Thymus (tissue), 14 donors: Measurements from ENCODE around the gene TIAM2. TPM values are rescaled to one million over a fixed set of nuclear protein-coding genes. Genes with fewer than 3 reads are reported as not detected.

ENCODE experiments used
- DNase-seq, 9 donors: peaks; one replicate each; pipeline ENCODE4 v3.0.0-alpha.2; 2013; ENCODE audit warnings: low spot score in 9 of 9, low read depth in 6 of 9, missing footprints in 1 of 9
- H3K27ac ChIP-seq, 2 donors: one replicate each; pipeline ENCODE4 v1.5.1; 2013; ENCODE audit warnings: control low read depth in 1 of 2, low read depth in 1 of 2, low read length in 1 of 2, mild to moderate bottlenecking in 1 of 2, moderate library complexity in 1 of 2
- H3K27me3 ChIP-seq, 2 donors: one replicate each; pipeline ENCODE4 v1.5.1; 2013; ENCODE audit warnings: low read length in 1 of 2; ENCODE audit not compliant: control insufficient read depth in 2 of 2, insufficient read depth in 1 of 2
- H3K36me3 ChIP-seq, 2 donors: one replicate each; pipeline ENCODE4 v1.5.1; 2013; ENCODE audit warnings: low read length in 1 of 2, mild to moderate bottlenecking in 1 of 2, moderate library complexity in 1 of 2; ENCODE audit not compliant: control insufficient read depth in 2 of 2, insufficient read depth in 2 of 2
- H3K4me1 ChIP-seq, 2 donors: one replicate each; pipeline ENCODE4 v1.5.1; 2013; ENCODE audit warnings: low read length in 2 of 2; ENCODE audit not compliant: control insufficient read depth in 2 of 2, insufficient read depth in 2 of 2
- H3K4me3 ChIP-seq, 2 donors: one replicate each; pipeline ENCODE4 v1.5.1; 2013; ENCODE audit warnings: low read length in 2 of 2, control low read depth in 1 of 2, mild to moderate bottlenecking in 1 of 2
- H3K9me3 ChIP-seq, 2 donors: one replicate each; pipeline ENCODE4 v1.5.1; 2013; ENCODE audit warnings: low read length in 1 of 2, mild to moderate bottlenecking in 1 of 2; ENCODE audit not compliant: control insufficient read depth in 2 of 2, insufficient read depth in 1 of 2
- WGBS: extraction: QIAGEN DNeasy Blood & Tissue Kit; methylation state at CpG from one replicate; pipeline ENCODE4 v1.1.7; 2013; 5-methylcytosine and 5-hydroxymethylcytosine counted together
- long read RNA-seq, 10 donors: transcript quantifications; one replicate each; lab custom pipeline, GENCODE V29; 2026
- polyA plus RNA-seq: library from polyadenylated mRNA; stranded (reverse); fragments of 200-250 nt; gene quantifications from one replicate; pipeline ENCODE4 v1.2.3, GENCODE V29; 2013
- total RNA-seq: library from RNA; stranded (reverse); fragments of 120-200 nt; gene quantifications from one replicate; pipeline ENCODE4 v1.2.4, GENCODE V29; 2013
- donor health status: healthy.

The TIAM2 gene
- total RNA-seq = 5.4 TPM
- polyA plus RNA-seq = 7.8 TPM
- long read RNA-seq, donor 1 = 0 reads
- long read RNA-seq, donor 2 = 0 reads
- long read RNA-seq, donor 3 = 0 reads
- long read RNA-seq, donor 4 = 0 reads
- long read RNA-seq, donor 5, partial matches to known transcripts = 0 of 2 reads
- long read RNA-seq, donor 5, other reads (novel, unspliced or antisense) = 0 of 2 reads
- long read RNA-seq, donor 6 = 0 reads
- long read RNA-seq, donor 7 = 0 reads
- long read RNA-seq, donor 8 = 0 reads
- long read RNA-seq, donor 9, partial matches to known transcripts = 0 of 8 reads
- long read RNA-seq, donor 9, other reads (novel, unspliced or antisense) = 8 of 8 reads
- long read RNA-seq, donor 10, partial matches to known transcripts = 0 of 8 reads
- long read RNA-seq, donor 10, other reads (novel, unspliced or antisense) = 8 of 8 reads

DNA sequence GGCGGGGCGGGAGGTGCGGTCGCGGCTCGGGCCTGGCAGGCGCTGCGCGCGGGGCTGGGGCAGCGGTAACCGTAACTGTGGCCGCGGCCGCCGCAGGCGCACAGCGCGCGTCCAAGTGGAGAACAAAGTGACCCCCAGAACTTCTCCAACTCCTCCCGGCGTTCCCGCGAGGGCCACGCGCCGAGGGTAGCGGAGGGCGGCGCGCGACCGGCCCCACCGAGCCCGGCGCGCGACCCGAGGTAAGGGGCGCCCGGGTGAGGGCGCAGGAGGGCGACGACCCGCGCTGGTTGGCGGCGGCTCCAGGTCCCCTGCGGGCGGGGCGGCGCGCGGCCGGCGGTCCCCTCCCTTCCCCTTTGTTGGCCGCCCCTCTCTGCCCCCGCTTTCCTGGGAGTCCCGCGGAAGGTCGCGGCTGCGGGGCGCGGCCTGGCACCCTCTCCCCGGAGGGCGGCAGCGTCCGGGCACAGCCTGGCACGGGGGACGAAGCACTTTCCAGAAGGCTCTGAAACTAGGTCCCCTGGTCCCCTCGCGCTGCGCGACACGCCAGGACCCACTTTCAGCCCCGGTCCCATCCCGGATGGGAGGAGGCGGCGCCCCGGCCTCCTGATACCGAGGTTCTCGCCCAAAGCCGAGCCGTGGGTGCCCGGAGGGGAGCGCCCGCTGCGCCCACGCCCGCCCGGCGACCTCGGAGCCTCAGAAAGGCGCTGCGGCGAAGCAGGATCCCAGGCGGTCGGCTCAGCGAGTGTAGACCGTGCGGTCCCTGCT is at the start of gene TIAM2:
Gene TIAM2, plus strand, starts transcription at position 62 of the 762 bp plus-strand sequence. CDS start 133,909 bp downstream, outside the sequence.
- whole genome bisulfite sequencing = 1% methylated on average over 102 of the region's 102 CpGs

GRCh38 chr6:154950979-154951344 is 44.2 kb upstream of the TIAM2 start:
- Histone ChIP-seq H3K4me1 (peaks cover 8 to 27% of the 10 kb centered on the region in 2 donors), H3K36me3 (no peaks in the 10 kb centered on the region), H3K27ac (peak overlapping the region in 1 of 2 donors; percentile 50), H3K27me3 (no peaks in the 10 kb centered on the region), H3K4me3 (no peak overlapping the region), H3K9me3 (peaks cover 0 to 18% of the 10 kb centered on the region in 2 donors)
- WGBS = 93% methylated on average over 7 of the region's 7 CpGs
- DNase-seq = no peak

More for the DNA sequence above, at the start of gene TIAM2:
- Histone ChIP-seq H3K27me3 (peaks cover 20 to 51% of the 10 kb centered on the region in 2 donors), H3K9me3 (peaks cover 0 to 4% of the 10 kb centered on the region in 2 donors), H3K4me3 (peak within 1 kb of the TSS; percentile 37 to 57), H3K4me1 (peaks cover 6% of the 10 kb centered on the region in 2 donors), H3K27ac (no peak within 1 kb of the TSS), H3K36me3 (no peaks in the 10 kb centered on the region)
- peak in 6 of 9 donors; percentile 3 to 37 (median 14) for DNase-seq

- WGBS = 14% methylated on average over 10 of the region's 10 CpGs
Measured at GRCh38 chr6:154951345-154952200, 43.5 kb upstream of the TIAM2 start.

GRCh38 chr6:154953644-154954043 is 41.5 kb upstream of the TIAM2 start:
- Histone ChIP-seq H3K36me3 (no peaks in the 10 kb centered on the region), H3K4me1 (peaks cover 8 to 27% of the 10 kb centered on the region in 2 donors), H3K9me3 (peaks cover 0 to 18% of the 10 kb centered on the region in 2 donors), H3K27ac (no peak overlapping the region), H3K4me3 (no peak overlapping the region), H3K27me3 (no peaks in the 10 kb centered on the region)
- DNase-seq = no peak
- WGBS = 95% methylated on average over 11 of the region's 11 CpGs

More at GRCh38 chr6:154951345-154952200, 43.5 kb upstream of the TIAM2 start:
- peak overlapping the region in 1 of 2 donors; percentile 55 for H3K27ac ChIP-seq
- peak in 7 of 9 donors; percentile 13 to 69 (median 40) for DNase-seq
- peaks cover 0 to 18% of the 10 kb centered on the region in 2 donors for H3K9me3 ChIP-seq
- no peaks in the 10 kb centered on the region for H3K27me3 ChIP-seq
- no peak overlapping the region for H3K4me3 ChIP-seq
- H3K36me3 ChIP-seq = no peaks in the 10 kb centered on the region
- peaks cover 8 to 27% of the 10 kb centered on the region in 2 donors for H3K4me1 ChIP-seq

DNA sequence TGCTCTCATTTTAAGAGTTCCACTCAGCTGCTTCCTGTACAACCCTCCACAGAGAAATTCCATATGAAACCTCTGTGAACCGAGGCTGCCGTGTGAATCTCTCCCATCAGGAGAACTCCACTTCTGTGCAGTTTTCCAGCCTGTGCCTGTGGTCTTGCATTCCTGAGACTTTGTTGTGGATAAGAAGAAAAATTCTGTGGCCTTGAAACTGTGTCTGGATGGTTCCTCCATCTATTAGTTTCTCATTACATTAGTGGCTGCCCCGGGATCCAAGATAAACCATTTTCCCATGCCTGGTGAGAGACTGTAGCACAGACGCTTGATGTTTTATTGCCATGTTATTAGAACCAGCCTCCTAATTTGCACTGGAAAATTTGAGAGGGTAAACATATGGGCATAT is 40.8 kb upstream of the TIAM2 start:
- no peak overlapping the region for H3K4me3 ChIP-seq
- peak overlapping the region in 1 of 2 donors; percentile 11 for H3K27ac ChIP-seq
- peaks cover 0 to 18% of the 10 kb centered on the region in 2 donors for H3K9me3 ChIP-seq
- H3K36me3 ChIP-seq = no peaks in the 10 kb centered on the region
- H3K27me3 ChIP-seq = no peaks in the 10 kb centered on the region
- H3K4me1 ChIP-seq = peaks cover 8 to 27% of the 10 kb centered on the region in 2 donors
- WGBS = over 99% methylated on average over 4 of the region's 4 CpGs
- no peak for DNase-seq

DNA sequence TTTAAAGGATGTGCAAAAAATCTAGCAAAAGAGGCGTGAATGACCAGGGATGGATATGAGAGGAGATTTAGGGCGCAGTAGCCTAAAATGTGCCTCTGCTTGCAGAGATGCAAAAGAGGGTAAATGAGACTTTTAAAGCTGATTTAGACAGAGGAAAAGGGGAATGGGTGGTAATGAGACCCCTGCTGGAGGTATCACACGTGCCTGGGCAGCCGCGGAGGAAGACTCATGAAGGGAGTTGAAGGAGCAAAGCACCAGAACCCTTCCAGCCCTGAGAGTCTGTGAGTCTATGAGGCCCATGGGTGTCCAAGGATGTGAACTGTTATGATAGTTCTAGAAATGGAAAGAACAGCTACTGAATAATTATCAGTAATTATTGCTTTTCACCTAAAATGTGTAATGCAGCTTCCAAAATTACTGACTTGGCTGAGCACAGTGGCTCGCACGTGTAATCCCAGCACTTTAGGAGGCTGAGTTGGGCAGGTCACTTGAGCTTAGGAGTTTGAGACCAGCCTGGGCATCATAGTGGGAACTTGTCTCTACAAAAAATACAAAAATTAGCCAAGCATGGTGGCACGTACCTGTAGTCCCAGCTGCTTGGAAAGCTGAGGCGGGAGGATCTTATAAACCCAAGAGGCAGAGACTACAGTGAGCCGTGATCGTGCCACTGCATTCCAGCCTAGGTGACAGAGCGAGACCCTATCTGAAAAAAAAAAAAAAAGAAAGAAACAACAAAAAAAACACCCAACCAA is 38.2 kb upstream of the TIAM2 start:
- no peaks in the 10 kb centered on the region for H3K36me3 ChIP-seq
- peaks cover 3 to 7% of the 10 kb centered on the region in 2 donors for H3K4me1 ChIP-seq
- no peaks in the 10 kb centered on the region for H3K27me3 ChIP-seq
- no peak overlapping the region for H3K27ac ChIP-seq
- H3K4me3 ChIP-seq = no peak overlapping the region
- H3K9me3 ChIP-seq = no peaks in the 10 kb centered on the region
- WGBS = 92% methylated on average over 12 of the region's 12 CpGs
- no peak for DNase-seq

DNA sequence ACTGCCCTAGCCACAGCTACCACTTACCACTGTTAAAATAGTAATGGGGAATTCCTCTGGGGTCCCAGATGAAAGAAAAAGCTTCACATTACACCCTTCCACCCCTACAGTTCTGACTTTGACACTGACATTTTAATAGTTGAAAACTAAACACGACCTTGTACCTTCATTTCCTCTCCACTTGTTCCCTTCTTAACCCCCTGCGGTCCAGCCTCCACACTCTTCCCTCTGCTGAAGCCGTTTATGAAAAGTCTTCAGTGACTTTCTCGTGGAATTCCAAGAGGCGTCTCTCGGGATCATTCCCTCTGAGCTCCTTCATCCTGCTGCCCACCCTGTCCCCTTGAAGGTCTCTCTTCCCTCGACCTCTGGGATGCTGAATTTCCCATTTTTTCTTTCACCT is 36.6 kb upstream of the TIAM2 start:
- H3K4me3 ChIP-seq = no peak overlapping the region
- no peaks in the 10 kb centered on the region for H3K36me3 ChIP-seq
- H3K27ac ChIP-seq = no peak overlapping the region
- DNase-seq = no peak
- WGBS = 87% methylated on average over 7 of the region's 7 CpGs
- no peaks in the 10 kb centered on the region for H3K9me3 ChIP-seq
- no peaks in the 10 kb centered on the region for H3K4me1 ChIP-seq
- no peaks in the 10 kb centered on the region for H3K27me3 ChIP-seq

DNA sequence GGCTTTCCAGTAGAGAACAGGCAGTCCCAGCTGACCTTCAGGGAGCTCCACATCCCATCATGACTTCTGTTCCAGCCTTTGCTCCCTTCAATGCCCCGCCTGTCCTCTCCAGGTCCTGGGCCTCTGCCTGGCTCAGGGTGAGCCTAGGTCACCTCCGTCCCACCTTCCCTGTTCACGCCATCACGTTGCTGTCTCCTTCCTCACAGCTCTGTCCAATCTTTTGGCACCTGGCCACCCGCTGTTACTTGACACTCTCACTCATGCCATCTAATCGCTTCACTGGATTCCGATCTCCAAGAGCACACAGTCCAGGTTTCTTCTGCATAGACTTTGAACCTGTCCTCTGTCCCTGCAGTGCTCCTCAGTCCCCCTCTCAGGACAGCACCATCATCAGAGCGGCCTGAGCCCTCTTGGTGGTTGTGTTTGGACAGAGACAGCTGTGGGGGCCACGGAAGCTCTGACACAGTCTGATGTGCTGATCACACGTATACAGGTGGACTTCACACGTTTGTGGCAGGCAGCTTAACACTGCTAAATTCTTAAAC is 34.7 kb upstream of the TIAM2 start:
- Histone ChIP-seq H3K27me3 (no peaks in the 10 kb centered on the region), H3K36me3 (no peaks in the 10 kb centered on the region), H3K4me1 (no peaks in the 10 kb centered on the region), H3K4me3 (no peak overlapping the region), H3K9me3 (no peaks in the 10 kb centered on the region), H3K27ac (no peak overlapping the region)
- 94% methylated on average over 11 of the region's 11 CpGs for WGBS
- DNase-seq = no peak
